HG03045 (cell line): ENCODE measurements around the gene BTAF1.
"Not testable (repeated sequence)": the region's sequence is repeated elsewhere in the genome, so short reads cannot be mapped to it uniquely, and the experiment has no call there.

Source experiments
- ATAC-seq: cut with Tn5 transposase; IDR thresholded peaks from one replicate; pipeline ENCODE4 v1.9.1; 2021; ENCODE audit warnings: mild to moderate bottlenecking, moderate library complexity; ENCODE audit not compliant: unreplicated experiment

The BTAF1 gene

DNA sequence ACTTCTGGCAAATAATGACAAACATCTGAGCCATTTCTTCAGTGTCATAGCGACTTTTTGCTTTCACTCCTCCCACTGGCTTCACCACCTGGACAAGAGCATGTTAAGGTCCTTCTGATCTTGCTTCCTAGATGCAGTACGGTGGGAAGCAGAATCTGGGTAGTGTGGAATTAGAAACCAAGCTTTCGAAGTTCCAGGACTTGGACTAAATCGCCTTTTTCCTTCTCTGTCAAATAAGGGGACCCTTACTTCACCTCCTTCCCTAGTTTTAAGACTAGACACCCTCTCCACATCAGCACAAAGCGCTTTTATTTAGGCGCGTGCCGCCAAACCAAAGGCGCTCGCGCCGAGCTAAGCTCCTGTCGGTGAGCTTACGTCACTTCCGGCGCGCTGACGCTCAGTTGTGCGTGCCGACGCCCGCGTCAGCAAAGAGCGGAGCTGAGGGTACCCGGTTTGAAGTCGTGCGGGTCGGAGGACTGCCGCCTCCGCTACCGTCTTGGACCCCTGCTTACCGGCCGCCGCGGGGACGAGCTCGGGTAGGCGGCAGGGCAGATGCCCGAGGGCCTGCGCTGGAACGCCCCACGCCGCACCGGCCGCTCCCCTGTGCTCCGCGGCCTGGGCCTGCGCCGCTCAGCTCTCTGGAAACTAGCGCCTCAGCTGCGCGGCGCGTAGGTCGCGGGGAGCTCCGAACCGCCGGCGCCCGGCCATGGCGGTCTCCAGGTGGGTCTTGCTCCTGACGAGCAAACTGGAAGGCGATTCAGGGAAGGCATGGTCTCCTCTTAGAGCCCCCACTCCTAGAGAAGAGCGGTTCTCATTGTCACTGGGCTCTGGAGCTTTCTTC lies at the start of gene BTAF1:
TSS of gene BTAF1 (plus strand) at position 400 of the 841 bp plus-strand sequence. CDS start at position 707, 307 bp downstream.
- ATAC-seq = peak; percentile 98

DNA sequence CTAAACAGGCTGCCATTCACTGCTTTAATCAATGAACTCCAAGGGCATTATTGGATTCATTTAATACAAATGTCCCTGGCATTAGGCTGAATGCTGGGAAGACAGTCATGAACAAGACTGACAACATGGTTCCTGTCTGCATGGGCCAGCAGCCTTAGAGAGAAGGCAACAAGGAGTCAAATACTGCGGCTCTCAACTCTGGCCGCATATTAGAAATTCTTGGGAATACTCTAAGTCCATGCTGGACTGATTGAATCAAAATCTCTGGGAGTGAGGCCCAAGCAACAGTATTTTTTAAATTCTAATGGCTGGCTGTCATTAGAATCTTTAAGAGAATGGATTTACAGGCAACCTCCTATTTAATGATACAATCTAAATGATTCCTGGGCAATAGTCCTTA lies 48.4 kb upstream of the BTAF1 start:
- no peak for ATAC-seq

DNA sequence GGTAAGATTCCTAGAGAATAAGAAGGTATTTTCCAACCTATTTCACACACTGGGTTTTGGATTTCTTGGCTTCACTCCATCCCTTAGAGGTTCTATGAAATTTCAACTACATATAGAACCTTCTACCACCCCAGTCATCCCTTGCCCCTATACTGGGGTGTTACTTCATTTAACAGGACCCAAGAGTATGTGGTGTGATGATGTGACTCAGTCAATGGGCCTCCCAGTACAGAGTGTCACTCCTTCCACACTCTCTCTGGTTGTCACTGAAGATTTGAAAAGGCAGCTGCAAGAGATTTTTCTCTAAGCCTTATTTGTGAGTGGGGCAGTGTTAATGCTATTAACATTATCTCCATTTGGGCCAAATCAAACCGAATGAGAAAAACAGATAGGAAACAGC lies 47.8 kb upstream of the BTAF1 start:
- no peak for ATAC-seq

DNA sequence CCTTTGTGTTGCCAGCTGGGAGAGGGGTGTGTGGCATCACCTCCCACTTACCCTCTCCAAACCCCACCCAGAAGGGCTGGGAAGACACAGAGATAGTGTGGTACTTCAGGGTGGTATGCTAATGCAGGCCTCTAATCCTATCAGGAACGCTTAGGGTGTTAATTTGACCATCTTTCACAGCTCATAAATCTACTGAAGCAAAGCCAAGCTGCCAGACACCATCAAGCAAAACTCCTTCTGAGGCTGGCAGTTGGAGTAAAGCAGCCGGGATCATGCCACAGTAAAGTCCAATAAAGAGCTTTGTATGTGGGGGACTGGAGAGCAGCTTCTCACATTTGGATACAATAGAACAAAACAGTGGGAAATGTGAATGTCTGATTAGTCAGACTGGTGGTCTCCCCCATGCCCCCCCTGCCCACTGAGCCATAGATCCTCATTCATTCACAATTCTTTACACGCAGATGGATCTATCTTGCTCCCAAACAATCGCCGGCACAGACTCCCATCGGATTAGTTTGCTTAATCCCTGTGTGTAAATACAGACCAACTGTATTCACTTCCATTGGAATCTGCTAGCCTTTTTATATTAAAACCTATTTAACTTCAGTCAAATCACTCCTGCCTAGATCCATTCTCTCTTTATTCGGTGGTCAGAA lies 43.9 kb upstream of the BTAF1 start:
- no peak for ATAC-seq

DNA sequence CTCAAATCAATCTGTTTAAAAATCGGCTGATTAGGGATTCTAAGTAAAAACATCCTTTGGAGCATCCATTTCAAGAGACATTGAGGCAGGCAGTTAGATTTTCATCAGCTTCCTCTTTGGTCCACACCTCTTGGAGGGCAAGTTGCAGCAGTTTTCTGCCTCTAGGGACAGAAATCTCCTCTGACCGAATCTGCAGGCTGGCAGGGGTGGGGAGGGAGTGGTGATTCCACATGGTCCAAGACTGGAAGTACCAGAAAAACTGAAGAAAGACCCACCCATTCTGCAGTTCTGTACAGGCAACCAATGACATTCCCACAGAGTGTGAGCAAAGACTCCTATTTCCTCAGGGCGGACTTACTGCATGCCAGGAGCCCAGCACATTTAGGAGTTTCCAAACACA lies 43.3 kb upstream of the BTAF1 start:
- no peak for ATAC-seq

DNA sequence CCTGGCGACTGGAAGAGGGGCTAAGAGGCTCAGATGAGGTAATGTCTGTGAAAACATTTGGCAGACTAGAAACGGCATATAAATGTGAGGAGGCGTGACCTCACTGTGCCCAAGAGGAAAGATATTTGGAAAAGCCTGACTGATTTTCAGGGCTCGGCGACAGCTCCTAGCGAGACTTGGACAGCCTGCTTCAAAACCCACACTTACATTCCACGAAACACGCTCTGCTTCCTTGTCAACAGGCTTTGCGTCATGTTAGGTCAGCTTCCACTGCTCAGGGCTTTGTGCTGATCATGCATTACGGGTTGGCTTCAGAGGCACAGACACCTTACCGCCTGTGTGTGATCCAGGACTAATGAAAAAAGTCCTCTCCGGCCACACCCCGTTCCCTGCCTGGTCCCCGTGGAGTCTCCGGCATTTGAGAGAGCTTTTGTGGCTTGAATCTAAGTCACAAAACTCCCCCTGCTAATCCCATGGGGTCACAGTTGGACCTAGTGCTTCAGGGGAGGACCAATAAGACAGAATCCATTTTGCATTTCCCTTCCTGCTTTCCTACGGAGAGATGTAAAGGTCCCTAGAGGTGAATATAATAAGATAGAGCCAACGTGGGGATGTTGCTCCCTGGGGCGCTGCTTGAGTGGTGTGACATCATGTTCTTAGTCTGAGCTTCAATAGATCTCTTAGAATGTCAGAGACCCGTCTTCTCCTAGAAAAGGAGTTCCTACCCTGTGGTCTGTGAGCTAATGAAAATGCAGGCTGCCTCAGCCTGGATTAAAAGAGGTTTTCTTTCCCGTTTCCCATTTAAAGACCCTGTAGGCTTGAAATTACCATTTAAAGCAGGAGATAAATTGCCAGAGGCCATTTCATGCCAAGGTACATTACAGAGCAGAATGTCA lies 39.8 kb upstream of the BTAF1 start:
- ATAC-seq = no peak

DNA sequence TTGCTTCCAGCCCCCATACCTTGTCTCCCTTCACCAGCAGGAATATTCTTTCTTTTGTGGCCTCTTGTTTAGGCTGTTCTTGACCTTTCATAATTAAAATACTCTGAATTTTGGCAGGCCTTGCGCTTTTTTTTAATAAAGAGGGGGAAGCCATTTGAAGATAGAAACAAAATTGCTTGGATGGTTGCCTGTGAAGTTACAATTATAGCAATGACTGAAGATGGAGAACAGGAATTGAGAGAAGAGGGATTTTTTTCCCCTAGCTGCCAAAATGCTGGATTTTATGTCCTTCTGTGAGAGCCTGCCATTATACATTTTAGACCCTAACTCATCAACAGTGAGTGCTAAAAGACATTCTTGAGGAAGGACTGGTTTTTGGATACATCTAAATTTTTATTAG lies 39.0 kb upstream of the BTAF1 start:
- no peak for ATAC-seq

DNA sequence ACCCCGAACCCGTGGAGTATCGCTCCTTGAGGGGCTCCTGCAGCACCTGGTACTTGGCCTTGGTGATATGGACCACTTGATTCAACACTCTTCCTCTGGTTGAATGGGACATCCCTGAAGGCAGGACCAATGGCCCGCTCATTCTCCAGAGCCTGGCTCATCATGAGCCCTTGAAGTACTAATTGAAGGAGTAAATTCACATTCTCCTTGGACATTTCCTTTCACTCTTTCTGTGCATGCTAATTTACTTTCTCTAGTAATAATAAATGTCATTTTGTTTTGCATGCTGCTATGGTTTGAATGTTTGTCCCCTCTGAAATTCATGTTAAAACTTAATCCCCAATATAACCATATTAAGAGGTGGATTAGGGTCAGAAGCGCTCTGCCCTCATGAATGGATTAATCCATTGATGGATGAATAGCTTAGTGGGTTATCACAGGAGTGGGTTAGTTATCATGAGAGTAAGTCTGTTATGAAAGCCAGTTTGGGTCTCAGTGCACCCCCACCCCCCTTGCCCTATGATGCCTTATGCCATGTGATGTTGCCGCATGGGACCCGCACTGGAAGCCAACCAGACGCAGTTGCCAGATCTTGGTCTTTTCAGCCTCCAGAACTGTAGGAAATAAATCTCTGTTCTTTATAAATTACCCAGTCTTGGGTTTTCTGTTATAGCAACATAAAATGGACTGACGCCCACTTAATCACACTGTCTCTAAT lies 38.0 kb upstream of the BTAF1 start:
- ATAC-seq = no peak

DNA sequence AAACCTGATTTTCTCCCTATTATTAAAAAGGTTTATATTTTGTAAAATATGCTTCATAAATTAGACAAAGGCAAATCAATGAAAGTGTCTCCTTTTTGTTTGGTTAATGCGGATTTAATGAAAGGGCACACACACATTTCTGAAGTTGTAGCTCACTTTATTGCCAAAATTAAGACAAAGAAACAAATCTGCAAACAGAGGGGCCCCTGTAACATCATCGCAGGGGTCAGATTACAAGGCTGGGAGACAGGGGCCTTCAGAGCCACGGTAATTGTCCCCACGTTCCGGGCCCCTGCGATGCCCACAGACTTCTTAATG lies 36.7 kb upstream of the BTAF1 start:
- no peak for ATAC-seq

DNA sequence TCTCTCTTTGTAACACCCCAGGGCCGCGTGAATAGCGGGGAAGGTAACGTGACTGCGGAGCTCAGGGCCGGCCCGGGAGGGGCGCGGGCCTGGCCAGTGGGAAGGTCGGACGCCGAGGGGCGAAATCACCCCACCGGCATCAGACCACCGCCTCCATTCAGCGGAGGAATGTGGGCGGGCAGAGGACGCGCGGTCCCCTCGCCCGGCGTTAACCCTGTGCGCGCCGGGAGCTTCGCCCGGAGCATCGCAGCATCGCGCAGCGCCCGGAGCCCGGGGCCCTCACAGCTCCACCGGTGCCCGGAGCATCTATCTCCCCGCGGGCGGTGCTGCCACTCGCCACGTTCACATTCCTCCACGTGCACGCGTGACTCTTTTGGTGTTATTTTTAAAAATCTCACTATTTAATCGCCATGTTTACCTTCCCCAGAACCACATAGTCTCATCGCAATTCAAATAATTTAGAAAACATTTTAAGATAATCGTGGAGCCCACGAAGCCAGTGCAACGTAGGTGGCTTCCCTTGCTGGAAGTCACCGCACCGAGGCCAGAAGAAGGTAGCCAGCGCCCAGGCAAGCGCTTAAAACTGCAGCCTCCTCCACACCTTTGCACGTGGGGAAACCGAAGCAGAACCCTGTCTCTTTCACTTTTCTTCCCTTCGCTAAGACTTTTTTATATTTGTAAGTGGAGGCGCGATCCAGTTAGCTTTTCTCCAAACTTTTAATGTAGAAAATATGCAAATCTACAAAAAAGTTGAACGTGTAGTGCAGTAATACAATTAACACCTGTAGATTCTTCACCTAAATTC lies 36.1 kb upstream of the BTAF1 start:
- no peak for ATAC-seq

DNA sequence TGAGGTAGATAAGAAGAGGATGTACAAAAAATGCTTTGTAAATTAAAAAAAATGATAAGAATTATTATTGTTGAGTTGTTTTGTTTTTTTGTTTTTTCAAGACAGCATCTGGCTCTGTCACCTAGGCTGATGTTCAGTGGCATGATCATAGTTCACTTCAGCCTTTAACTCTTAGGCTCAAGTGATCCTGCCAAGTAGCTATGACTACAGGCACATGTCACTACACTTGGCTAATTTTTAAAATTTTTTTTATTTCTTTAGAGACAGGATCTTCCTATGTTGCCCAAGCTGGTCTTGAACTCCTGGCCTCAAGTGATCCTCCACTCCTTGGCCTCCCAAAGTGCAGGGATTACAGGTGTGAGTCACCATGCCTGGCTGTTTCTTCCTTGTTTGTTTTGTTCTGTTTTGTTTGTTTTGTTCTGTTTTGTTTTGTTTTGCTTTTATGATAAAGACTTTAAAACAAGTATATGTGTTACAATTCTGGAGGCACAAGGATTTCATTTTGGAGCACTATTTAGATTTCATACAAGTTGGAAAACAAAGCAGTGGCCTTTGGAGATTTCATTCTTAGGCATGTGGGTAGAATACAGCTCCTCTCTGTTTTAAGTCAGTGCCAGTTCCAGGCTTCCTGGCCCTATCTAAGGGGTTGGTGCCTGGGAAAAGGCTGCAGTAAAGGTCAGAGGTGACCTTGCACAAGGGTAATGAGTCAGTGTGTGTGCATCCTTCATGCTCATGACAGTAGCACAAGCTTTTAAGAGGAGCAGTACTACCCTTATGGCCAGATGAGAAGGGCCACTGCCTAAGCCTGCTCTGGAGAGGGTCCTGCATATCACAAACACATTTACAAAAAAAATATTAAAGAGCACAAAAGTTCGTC lies 32.2 kb upstream of the BTAF1 start:
- no peak for ATAC-seq

DNA sequence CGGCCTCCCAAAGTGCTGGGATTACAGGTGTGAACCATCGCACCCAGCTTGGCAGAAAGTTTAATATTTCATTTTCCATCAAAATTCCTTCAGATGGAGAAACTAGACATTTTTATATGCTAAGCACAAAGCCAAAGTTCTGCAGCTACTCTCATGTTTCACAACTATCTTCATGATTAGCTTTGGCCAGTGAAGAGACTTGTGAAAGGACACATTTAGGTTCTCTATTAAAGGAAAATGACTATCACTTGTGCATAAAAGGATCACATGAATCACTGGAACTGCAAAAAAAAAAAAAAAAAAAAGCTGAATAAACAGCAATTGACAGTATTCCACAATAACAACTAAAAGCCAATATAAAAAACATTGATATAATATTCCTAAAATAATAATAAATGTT lies 30.5 kb upstream of the BTAF1 start:
- no peak for ATAC-seq

DNA sequence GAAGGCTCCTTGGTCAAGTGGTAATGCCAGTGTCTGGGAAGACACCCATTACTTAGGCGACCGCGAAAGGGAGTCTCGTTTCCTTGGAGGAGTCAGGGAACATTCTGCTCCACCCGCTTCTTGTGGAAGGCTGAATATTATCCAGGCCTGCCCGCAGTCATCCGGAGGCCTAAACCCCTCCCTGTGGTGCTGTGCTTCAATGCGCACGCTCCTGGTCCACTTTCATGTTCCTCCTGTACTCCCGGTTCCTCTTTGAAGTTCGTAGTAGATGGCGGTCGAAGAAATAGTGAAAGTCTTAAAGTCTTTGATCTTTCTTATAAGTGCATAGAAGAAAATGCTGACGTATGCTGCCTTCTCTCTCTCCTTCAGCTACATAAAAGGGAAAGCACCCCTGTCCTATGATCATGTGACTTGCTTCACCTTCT lies 29.3 kb upstream of the BTAF1 start:
- not testable (repeated sequence) for ATAC-seq

DNA sequence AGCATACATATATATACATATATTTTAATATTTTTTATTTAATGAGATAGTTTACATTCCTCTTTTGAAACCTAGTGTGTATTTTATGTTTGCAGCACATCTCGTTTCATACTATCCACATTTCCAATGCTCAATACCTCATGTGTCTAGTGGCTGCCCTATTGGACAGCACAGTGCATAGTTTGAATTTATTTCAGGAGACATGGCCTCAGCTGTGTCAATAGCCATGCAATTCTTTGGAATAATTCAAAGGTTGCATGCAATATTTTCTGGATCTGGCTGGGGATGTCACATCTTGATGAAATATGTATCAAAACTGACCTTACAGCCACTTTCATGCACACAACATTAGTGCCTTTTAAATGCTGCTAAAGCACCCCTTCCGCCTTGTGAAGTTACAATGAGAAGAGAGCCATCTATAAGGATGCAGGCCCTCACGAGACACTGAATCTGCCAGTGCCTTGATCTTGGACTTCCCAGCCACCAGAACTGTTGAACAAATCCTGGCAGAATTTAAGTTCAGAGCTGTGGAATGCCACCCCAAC lies 27.3 kb upstream of the BTAF1 start:
- ATAC-seq = no peak

DNA sequence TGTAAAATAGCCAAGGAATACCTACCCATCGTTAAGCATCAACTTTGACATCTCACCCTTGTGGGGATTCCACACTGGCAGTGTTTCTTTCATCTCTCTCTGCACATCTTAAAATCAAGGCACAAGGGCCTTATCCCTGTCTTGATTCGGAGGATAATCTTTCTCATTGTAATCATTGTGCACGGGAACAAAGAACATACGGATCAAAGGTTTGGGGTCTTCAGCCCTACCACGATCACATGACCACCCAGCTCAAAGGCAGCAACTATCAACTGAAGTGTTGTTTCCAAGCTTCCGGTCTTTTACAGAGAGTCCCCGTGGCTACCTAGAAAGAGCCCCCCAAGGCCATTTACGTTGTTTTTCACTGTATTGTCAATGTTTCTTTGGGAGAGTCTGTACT lies 26.1 kb upstream of the BTAF1 start:
- ATAC-seq = no peak

DNA sequence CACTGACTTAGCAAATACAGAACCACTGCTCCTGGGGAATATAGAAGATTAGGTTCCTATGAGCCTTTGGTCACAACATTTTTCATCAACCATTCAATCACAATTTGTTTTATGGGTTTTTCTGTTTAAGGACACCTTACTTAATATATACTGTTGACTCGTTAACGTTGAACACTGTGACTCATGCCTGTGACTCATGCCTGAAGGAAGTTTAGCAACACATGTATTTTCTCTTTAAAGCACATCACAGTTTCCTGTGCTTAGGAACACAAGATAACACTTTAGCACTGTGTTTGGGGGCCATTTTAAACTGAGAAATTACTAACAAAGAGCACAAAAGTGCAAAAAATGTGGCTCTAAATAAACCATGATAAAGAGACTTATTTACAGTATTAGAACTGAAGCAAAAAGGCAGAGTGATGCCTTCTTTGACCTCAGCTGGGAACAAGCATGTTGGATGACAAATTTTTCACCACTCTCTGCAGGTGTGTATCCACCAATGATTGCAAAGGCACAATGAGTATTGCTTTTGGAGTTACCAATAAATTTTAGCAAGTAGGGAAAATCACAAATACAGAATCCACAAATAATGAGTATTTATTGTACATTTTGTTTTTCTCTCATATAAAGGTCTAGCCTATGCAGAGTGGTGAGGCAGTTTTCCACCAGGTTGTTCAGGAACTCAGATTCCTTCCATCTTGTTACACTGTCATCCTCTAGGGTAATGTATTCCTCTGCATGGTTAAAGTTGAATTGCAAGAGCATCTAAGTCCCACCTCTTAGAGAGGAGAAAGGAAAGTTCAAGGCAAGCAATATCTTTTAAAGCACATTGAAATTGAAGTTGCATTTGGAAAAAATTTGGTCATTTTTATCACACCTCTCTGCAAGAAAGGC lies 21.5 kb upstream of the BTAF1 start:
- ATAC-seq = no peak

DNA sequence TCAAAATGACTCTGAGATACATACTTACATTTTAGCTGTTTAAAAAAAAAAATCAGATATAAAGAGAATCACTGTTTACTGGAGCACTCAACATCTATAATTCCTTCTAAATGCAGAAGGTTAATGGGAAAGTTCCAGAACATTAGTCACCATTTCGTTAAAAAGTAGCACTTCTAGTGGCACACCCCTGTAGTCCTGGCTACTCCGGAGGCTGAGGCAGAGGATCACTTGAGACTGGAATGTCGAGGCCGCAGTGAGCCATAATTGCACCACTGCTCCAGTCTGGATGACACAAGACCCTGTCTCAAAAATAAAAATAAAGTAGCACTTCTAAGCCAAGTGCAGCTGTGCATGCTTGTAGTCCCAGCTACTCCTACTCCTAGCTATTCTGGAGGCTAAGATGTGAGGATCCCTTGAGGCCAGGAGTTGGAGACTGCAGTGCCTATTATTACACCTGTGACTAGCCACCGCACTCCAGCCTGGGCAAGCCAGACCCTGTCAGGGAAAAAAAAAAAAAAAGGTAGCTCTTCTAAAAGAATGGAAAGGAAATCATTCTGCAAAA lies 16.5 kb upstream of the BTAF1 start:
- ATAC-seq = no peak

DNA sequence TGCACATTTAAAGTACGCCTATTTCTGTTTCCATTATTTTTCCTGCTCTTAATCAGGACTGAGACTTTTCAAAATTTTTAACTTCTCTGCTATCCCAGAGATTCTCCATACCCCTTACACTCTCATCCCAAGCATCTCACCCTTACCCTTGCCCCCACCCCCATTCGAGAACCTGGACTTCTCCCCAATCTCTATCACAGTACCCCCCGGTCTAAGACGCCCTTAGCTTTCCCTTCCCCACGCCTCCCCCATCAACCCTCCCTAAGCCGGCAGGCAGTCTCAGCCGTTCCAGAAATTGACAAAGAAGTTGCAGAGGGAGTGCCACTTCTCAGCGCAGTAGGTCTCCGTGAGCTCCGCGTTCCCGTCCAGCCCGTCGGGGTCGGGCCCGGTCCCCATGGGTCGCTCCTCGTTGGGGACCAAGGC lies 15.6 kb upstream of the BTAF1 start:
- no peak for ATAC-seq
